ENCODE results near the gene PDE10A.
"Not testable (repeated sequence)": the region's sequence is repeated elsewhere in the genome, so short reads cannot be mapped to it uniquely, and the experiment has no call there.

PDE10A gene

GRCh38 chr6:165548450-165548849, 114.6 kb downstream of the PDE10A start:
- DNase-seq (ENCODE audit: low spot score): no peak

- no peak for DNase-seq (ENCODE audit: low spot score)
These were observed 117.2 kb downstream of the PDE10A start for GRCh38 chr6:165545806-165546205.

GRCh38 chr6:165543781-165544180, 119.3 kb downstream of the PDE10A start:
- no peak for DNase-seq (ENCODE audit: low spot score)

- DNase-seq (ENCODE audit: low spot score): no peak
These were observed 126.1 kb downstream of the PDE10A start for GRCh38 chr6:165536911-165537310.

- DNase-seq (ENCODE audit: low spot score): peak; percentile 4
These were observed 143.7 kb downstream of the PDE10A start for GRCh38 chr6:165519316-165519715.

GRCh38 chr6:165515963-165516624, 146.9 kb downstream of the PDE10A start:
- DNase-seq (ENCODE audit: low spot score): peak; percentile 76

GRCh38 chr6:165514621-165515020, 148.4 kb downstream of the PDE10A start:
- no peak for DNase-seq (ENCODE audit: low spot score)

- DNase-seq (ENCODE audit: low spot score): no peak
These were observed 151.2 kb downstream of the PDE10A start for GRCh38 chr6:165511807-165512206.

GRCh38 chr6:165508321-165508869, 154.6 kb downstream of the PDE10A start:
- DNase-seq (ENCODE audit: low spot score): no peak

- no peak for DNase-seq (ENCODE audit: low spot score)
These were observed 156.4 kb downstream of the PDE10A start for GRCh38 chr6:165506657-165507056.

GRCh38 chr6:165500214-165500907, 162.7 kb downstream of the PDE10A start:
- DNase-seq (ENCODE audit: low spot score): not testable (repeated sequence)

GRCh38 chr6:165497472-165497871, 165.6 kb downstream of the PDE10A start:
- no peak for DNase-seq (ENCODE audit: low spot score)

- no peak for DNase-seq (ENCODE audit: low spot score)
These were observed 174.3 kb downstream of the PDE10A start for GRCh38 chr6:165488624-165489295.

GRCh38 chr6:165487950-165488349, 175.1 kb downstream of the PDE10A start:
- DNase-seq (ENCODE audit: low spot score): no peak

- no peak for DNase-seq (ENCODE audit: low spot score)
These were observed 175.7 kb downstream of the PDE10A start for GRCh38 chr6:165487347-165487746.

- DNase-seq (ENCODE audit: low spot score): no peak
These were observed 176.6 kb downstream of the PDE10A start for GRCh38 chr6:165486183-165487137.

- no peak for DNase-seq (ENCODE audit: low spot score)
These were observed 178.7 kb downstream of the PDE10A start for GRCh38 chr6:165484178-165484889.

- no peak for DNase-seq (ENCODE audit: low spot score)
These were observed 181.1 kb downstream of the PDE10A start for GRCh38 chr6:165481921-165482320.

- no peak for DNase-seq (ENCODE audit: low spot score)
These were observed 182.1 kb downstream of the PDE10A start for GRCh38 chr6:165480916-165481315.

- no peak for DNase-seq (ENCODE audit: low spot score)
These were observed 184.5 kb downstream of the PDE10A start for GRCh38 chr6:165478581-165478980.

GRCh38 chr6:165469483-165469882, 193.6 kb downstream of the PDE10A start:
- DNase-seq (ENCODE audit: low spot score): no peak

Measured in SW480 (cell line).